Measurements from ENCODE around the gene HOXD12.

DNA sequence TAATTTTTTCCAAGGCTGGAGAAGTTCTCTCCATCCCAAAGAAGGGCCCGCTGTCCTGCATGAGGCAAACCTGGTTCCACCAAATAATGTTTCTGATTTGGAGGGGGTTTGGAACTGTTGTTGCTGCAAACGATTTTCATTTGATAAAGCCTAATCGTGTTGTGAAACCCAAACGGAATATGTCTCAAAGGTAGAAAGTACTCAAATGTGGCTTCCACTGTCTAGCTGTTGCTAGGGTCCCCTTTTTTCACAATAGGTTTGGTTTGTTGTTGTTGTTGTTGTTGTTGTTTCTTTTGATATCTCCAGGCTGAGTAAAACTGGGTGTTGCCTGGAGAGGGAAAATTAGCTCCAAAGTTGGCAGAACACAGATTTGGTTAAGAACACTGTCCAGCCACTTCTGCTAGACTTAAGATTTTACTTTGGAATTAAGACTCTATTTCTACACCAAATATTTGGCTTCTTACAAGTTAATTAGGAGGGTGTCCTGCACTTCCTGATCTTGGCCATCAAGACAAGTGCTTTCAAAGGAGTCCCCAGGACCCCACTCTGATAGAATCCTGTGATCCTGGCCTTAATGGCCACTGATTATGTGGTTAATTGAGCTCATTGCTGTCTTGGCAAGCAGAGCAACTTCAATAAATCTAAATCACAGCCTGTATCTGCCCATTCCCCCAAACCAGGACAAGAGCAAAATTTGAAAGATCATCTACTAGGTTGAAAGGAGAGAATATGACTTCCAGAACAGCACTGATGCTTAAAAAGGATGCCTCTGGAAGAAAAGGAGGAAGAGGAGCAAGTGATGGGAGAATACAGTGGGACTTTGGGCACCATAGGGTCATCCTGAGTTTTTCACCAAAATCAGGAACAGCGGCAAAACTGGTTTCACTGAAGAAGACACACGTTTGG lies 10.4 kb upstream of the HOXD12 start:
- TF ChIP-seq YY1 (IDR thresholded peaks at IDR 0.05; ENCODE audit: extremely low read depth, insufficient replicate concordance, low read depth, low read length) (no peak), EZH2 (IDR thresholded peaks at IDR 0.05) (no peak), POLR2A (IDR thresholded peaks at IDR 0.05; ENCODE audit: borderline replicate concordance, extremely low read depth, insufficient read depth, insufficient read length) (no peak), ZNF274 (IDR thresholded peaks at IDR 0.05; ENCODE audit: low read depth, low read length) (no peak), POLR2AphosphoS5 (IDR thresholded peaks at IDR 0.05; ENCODE audit: low read depth, low read length) (no peak), SRF (IDR thresholded peaks at IDR 0.05; ENCODE audit: low read depth) (no peak), SP1 (IDR thresholded peaks at IDR 0.05; ENCODE audit: low read depth) (no peak)
- TF ChIP-seq, protein P1, sequence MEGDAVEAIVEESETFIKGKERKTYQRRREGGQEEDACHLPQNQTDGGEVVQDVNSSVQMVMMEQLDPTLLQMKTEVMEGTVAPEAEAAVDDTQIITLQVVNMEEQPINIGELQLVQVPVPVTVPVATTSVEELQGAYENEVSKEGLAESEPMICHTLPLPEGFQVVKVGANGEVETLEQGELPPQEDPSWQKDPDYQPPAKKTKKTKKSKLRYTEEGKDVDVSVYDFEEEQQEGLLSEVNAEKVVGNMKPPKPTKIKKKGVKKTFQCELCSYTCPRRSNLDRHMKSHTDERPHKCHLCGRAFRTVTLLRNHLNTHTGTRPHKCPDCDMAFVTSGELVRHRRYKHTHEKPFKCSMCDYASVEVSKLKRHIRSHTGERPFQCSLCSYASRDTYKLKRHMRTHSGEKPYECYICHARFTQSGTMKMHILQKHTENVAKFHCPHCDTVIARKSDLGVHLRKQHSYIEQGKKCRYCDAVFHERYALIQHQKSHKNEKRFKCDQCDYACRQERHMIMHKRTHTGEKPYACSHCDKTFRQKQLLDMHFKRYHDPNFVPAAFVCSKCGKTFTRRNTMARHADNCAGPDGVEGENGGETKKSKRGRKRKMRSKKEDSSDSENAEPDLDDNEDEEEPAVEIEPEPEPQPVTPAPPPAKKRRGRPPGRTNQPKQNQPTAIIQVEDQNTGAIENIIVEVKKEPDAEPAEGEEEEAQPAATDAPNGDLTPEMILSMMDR (IDR thresholded peaks at IDR 0.05 in 2 of 3, conservative IDR thresholded peaks at IDR 0.05 in 1 of 3; ENCODE audit: borderline replicate concordance in 1 of 3, insufficient read depth in 1 of 3, low read depth in 2 of 3, low read length in 2 of 3), result no peak

Data from HCT116 (cell line).